Measurements from ENCODE around the gene PEX13.

PEX13 gene

DNA sequence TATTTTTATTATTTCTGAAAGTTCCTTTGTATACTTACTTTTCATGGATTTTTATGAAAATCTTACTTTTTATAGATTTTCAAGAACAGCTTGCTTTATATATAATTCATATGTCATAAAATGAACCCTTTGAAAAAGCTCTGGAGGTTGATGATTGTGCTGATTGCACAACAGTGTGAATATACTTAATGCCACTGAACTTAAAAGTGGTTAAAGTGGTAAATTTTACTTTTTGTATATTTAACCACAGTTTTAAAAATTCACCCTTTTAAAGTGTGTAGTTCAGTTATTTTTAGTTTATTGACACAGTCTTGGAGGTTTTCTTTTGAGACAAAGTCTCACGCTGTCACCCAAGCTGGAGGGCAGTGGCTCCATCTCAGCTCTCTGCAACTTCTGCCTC lies 56.6 kb downstream of the PEX13 start:
- no peak for DNase-seq (ENCODE audit: low read depth in 2 of 2)

DNA sequence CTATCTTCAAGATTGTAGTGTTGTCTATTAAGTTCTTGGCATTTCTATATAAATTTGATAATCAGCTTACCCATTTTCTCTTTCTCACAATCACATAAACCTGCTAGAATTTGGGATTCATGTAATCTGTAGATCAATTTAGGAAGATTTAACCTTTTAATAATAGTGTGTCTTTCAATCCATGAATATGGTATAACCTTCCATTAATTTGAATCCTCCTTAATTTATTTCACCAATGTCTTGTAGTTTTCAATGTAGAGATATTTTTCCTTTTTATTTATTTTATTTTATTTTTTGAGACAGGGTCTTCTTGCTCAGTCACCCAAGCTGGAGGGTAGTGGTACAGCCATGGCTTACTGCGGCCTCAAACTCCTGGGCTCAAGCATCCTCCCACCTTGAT lies 68.4 kb downstream of the PEX13 start:
- no peak for DNase-seq (ENCODE audit: low read depth in 2 of 2)

DNA sequence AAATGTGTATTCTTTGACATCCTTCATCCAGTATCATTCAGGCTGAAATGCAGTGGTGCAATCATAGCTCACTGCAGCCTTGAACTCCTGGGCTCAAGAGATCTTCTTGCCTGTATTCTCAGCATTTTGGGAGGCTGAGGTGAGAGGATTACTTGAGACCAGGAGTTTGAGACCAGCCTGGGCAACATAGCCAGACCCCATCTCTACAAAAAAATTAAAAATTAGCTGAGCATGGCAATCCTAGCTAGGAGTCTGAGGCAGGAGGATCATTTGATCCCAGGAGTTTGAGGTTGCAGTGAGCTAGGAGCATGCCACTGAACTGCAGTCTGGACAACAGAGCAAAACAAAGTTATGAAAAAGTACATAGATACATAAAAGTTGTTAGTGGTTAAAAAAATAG lies 72.3 kb downstream of the PEX13 start:
- DNase-seq (ENCODE audit: low read depth in 2 of 2), result no peak

DNA sequence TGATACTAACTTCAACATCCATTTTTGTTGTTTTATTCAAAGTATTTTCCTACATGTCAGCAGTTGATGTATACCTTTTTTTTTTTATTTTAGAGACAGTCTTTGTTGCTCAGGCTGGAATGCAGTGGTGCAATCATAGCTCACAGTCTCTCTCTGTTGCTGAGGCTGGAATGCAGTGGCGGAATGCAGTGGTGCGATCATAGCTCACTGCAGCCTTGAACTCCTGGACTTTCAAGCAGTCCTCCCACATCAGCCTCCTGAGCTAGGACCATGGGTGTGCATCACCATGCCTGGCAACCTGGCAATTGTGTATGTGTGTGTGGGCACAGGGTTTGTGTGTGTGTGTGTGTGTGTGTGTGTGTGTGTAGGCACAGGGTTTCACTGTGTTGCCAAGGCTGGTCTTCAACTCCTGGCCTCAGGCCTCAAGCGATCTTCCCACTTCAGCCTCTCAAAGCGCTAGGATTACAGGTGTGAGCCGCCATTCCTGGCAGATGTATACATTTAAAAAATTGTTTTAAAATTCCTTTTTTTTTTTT lies 72.9 kb downstream of the PEX13 start:
- DNase-seq (ENCODE audit: low read depth in 2 of 2), result no peak

DNA sequence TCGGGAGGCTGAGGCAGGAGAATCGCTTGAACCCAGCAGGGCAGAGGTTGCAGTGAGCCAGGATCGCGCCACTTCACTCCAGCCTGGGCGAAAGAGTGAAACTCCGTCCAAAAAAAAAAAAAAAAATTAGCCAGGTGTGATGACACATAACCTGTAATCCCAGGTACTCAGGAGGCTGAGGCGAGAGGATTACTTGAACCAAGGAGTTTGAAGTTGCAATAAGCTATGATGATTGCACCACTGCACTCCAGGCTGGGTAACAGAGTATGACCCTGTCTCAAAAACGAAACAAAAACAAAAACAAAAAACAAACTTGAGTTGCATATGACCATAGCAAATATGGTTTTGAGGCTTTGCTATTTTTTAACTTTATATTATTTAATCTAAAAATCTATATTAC lies 74.0 kb downstream of the PEX13 start:
- no peak for DNase-seq (ENCODE audit: low read depth in 2 of 2)

DNA sequence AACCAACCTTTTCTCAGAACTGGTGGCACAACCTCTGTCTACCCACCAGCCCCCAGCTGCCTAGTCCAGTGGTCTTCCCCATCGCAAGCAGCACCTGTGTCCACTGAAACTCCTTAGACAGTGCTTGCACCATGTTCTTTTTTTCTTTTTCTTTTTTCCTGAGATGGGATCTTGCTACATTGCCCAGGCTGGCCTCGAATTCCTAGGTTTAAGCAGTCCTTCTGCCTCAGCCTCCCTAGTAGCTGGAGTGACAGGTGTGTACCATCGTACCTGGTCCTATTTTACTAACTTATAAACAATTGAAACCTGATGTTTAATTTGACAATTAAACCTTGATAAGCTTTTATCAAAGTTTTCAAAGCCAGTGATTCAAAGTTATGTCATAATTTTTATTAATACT lies 78.9 kb downstream of the PEX13 start:
- DNase-seq (ENCODE audit: low read depth in 2 of 2), result no peak

DNA sequence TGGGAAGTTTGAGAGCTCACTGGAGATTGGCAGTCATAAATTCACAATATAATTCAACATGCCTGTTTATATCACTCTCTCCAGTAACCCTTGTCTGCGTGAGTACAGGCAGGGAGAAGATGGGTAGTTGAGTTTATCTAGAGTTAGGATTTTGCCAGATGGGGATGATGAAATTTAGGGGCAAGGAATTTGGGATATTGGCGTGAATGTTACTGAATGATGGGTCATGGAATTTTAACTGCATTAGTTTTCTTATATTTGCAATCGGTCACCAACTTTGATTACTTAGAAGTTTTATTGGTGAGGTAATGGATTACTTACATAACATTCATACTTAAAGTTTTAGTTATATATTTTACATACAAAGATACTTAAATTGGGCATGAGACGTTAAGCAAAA lies 83.3 kb downstream of the PEX13 start:
- DNase-seq (ENCODE audit: low read depth in 2 of 2), result no peak
